Mesenchymal stem cell (in vitro differentiated cells and primary cell): ENCODE measurements around the gene DNAH5.
A peak's percentile ranks its signal among the peaks of the same experiment; 100 is the strongest.

ENCODE experiments used
- DNase-seq: peaks from one replicate; pipeline ENCODE4 v3.0.0-alpha.2; 2013
- H2AFZ ChIP-seq: one replicate; pipeline ENCODE4 v1.6.1; 2013; ENCODE audit warnings: low read depth, mild to moderate bottlenecking, control low read depth, inconsistent platforms, low read length, moderate library complexity
- H2AK5ac ChIP-seq: 2 replicates; pipeline ENCODE4 v1.6.1; 2013; ENCODE audit warnings: low read length, moderate library complexity, mild to moderate bottlenecking, inconsistent platforms; ENCODE audit not compliant: severe bottlenecking
- H2BK120ac ChIP-seq: one replicate; pipeline ENCODE4 v1.6.1; 2013; ENCODE audit warnings: low read depth, mild to moderate bottlenecking, inconsistent platforms, low read length, moderate library complexity
- H2BK12ac ChIP-seq, 2 experiments: one replicate each; pipeline ENCODE4 v1.6.1; 2013; ENCODE audit warnings: inconsistent platforms in 2 of 2, low read length in 2 of 2, mild to moderate bottlenecking in 2 of 2, moderate library complexity in 2 of 2, control low read depth in 1 of 2
- H2BK15ac ChIP-seq: one replicate; pipeline ENCODE4 v1.6.1; 2013; ENCODE audit warnings: mild to moderate bottlenecking, low read depth, inconsistent platforms; ENCODE audit not compliant: poor library complexity, severe bottlenecking
- H2BK5ac ChIP-seq: 2 replicates; pipeline ENCODE4 v1.6.1; 2013; ENCODE audit warnings: low read depth, mild to moderate bottlenecking, low read length, control low read depth, inconsistent platforms; ENCODE audit not compliant: poor library complexity, severe bottlenecking
- H3K14ac ChIP-seq, 2 experiments: one replicate each; pipeline ENCODE4 v1.6.1; 2013; ENCODE audit warnings: inconsistent platforms in 2 of 2, low read length in 2 of 2, control low read depth in 1 of 2, mild to moderate bottlenecking in 1 of 2, moderate library complexity in 1 of 2
- H3K18ac ChIP-seq, 2 experiments: one replicate each; pipeline ENCODE4 v1.6.1; 2013; ENCODE audit warnings: inconsistent platforms in 2 of 2, low read length in 2 of 2, control low read depth in 1 of 2, low read depth in 1 of 2, mild to moderate bottlenecking in 1 of 2
- H3K23ac ChIP-seq, 2 experiments: one replicate each; pipeline ENCODE4 v1.6.1; 2013; ENCODE audit warnings: inconsistent platforms in 2 of 2, low read length in 2 of 2, mild to moderate bottlenecking in 2 of 2, moderate library complexity in 2 of 2, control low read depth in 1 of 2
- H3K27ac ChIP-seq: 2 replicates; pipeline ENCODE4 v1.5.1; 2013; ENCODE audit warnings: mild to moderate bottlenecking, moderate library complexity, low read length, control low read depth, inconsistent platforms; ENCODE audit not compliant: poor library complexity, severe bottlenecking
- H3K27me3 ChIP-seq, 2 experiments: 2 replicates each; pipeline versions ENCODE4 v1.6.1 to v1.7.0; 2013; ENCODE audit warnings: low read length in 2 of 2, mild to moderate bottlenecking in 2 of 2, moderate library complexity in 2 of 2, control low read depth in 1 of 2, inconsistent platforms in 1 of 2; ENCODE audit not compliant: control insufficient read depth in 1 of 2, insufficient read depth in 1 of 2
- H3K36me3 ChIP-seq, 2 experiments: 2 replicates each; pipeline versions ENCODE4 v1.6.1 to v1.7.0; 2013; ENCODE audit warnings: low read length in 2 of 2, control low read depth in 1 of 2, inconsistent platforms in 1 of 2, low read depth in 1 of 2, mild to moderate bottlenecking in 1 of 2; ENCODE audit not compliant: insufficient read depth in 2 of 2, control insufficient read depth in 1 of 2
- H3K4ac ChIP-seq, 2 experiments: one replicate each; pipeline ENCODE4 v1.6.1; 2013; ENCODE audit warnings: inconsistent platforms in 2 of 2, low read length in 2 of 2, mild to moderate bottlenecking in 2 of 2, moderate library complexity in 2 of 2, control low read depth in 1 of 2, low read depth in 1 of 2
- H3K4me1 ChIP-seq: 2 replicates; pipeline ENCODE4 v1.6.1; 2013; ENCODE audit warnings: low read depth, low read length, control low read depth; ENCODE audit not compliant: control insufficient read depth, insufficient read depth
- H3K4me2 ChIP-seq: 2 replicates; pipeline ENCODE4 v1.6.1; 2013; ENCODE audit warnings: low read length, mild to moderate bottlenecking, inconsistent platforms; ENCODE audit not compliant: poor library complexity, severe bottlenecking
- H3K4me3 ChIP-seq, 2 experiments: 2 replicates each; pipeline versions ENCODE4 v1.5.1 to v1.7.0; 2013; ENCODE audit warnings: low read length in 2 of 2, mild to moderate bottlenecking in 2 of 2, control low read depth in 1 of 2, low read depth in 1 of 2; ENCODE audit not compliant: insufficient read depth in 1 of 2
- H3K79me1 ChIP-seq: replicated peaks from 2 replicates; pipeline ENCODE4 v1.6.1; 2013; ENCODE audit warnings: mild to moderate bottlenecking, control low read depth, low read length, inconsistent platforms; ENCODE audit not compliant: poor library complexity, severe bottlenecking
- H3K9ac ChIP-seq: 2 replicates; pipeline ENCODE4 v1.7.0; 2013; ENCODE audit warnings: mild to moderate bottlenecking, low read length, moderate library complexity
- H3K9me3 ChIP-seq: 2 replicates; pipeline ENCODE4 v1.7.0; 2013; ENCODE audit warnings: mild to moderate bottlenecking, low read length; ENCODE audit not compliant: control insufficient read depth
- H4K8ac ChIP-seq: one replicate; pipeline ENCODE4 v1.6.1; 2013; ENCODE audit warnings: inconsistent platforms, mild to moderate bottlenecking, low read length, moderate library complexity
- H4K91ac ChIP-seq: one replicate; pipeline ENCODE4 v1.6.1; 2013; ENCODE audit warnings: mild to moderate bottlenecking, low read length, inconsistent platforms
- WGBS: methylation state at CpG from one replicate; pipeline ENCODE4 v1.1.7; 2013; ENCODE audit warnings: mixed read lengths; 5-methylcytosine and 5-hydroxymethylcytosine counted together

The DNAH5 gene

DNA sequence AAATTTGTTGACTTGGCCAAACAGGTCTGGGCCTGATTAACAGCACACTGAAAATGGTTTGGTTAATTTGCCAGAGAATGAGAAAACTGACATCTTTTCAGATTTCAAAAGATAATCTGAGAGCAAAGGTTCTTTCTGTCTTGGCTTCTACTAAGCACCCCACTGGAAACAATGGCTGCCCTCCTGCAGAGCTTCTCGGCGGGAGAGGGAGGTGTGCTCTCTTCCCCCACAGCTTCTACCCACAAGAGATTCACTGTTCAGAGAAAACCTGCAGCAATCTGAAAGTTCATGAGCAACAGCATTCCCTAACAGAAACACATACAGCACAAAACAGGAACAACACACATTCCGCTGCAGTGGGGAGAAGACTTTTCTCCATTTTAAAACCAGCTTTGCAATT is 3.0 kb downstream of the DNAH5 start:
- Histone ChIP-seq H3K4ac (no peak overlapping the region), H3K79me1 (no peaks in the 10 kb centered on the region), H2BK12ac (no peak overlapping the region), H2BK15ac (no peak overlapping the region), H3K27ac (no peak overlapping the region), H3K4me3 (no peak overlapping the region), H3K4me2 (no peak overlapping the region), H2BK5ac (no peak overlapping the region), H3K9me3 (no peaks in the 10 kb centered on the region), H2BK120ac (no peak overlapping the region), H3K36me3 (no peaks in the 10 kb centered on the region), H4K8ac (no peak overlapping the region), H3K18ac (no peak overlapping the region), H2AK5ac (no peak overlapping the region), H4K91ac (peak overlapping the region; percentile 37), H3K27me3 (peaks cover 18 to 21% of the 10 kb centered on the region in 2 experiments), H3K14ac (no peak overlapping the region), H3K4me1 (no peaks in the 10 kb centered on the region), H2AFZ (no peak overlapping the region), H3K9ac (no peak overlapping the region), H3K23ac (no peak overlapping the region)
- 36% methylated on average over 2 of the region's 3 CpGs for WGBS
- no peak for DNase-seq

DNA sequence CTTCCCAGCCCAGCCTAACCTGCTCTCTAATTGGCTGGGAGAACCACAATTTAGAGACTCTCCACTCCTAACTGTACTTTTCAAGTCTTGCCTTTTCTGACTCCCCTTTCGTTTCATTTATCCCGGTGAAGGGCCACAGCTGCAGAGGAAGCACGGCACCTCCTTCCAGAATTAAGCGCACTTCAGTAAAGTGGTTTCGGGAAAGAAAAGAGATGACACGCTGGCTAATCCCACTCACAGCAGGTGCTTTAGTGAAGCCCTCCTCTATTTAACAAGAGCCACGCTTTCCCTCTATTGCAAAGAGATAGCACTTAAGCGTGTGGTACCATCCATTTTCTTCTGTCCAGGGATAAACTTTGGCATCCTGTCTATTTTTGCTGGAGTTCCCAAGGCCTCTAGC is 4.8 kb downstream of the DNAH5 start:
- Histone ChIP-seq H3K4ac (no peak overlapping the region), H3K27ac (no peak overlapping the region), H2BK12ac (no peak overlapping the region), H3K4me3 (no peak overlapping the region), H3K4me1 (no peaks in the 10 kb centered on the region), H3K14ac (no peak overlapping the region), H2AK5ac (no peak overlapping the region), H3K79me1 (no peaks in the 10 kb centered on the region), H3K18ac (no peak overlapping the region), H2BK120ac (no peak overlapping the region), H2BK15ac (no peak overlapping the region), H2AFZ (no peak overlapping the region), H3K9ac (no peak overlapping the region), H3K27me3 (peaks cover 18 to 25% of the 10 kb centered on the region in 2 experiments), H4K91ac (no peak overlapping the region), H4K8ac (no peak overlapping the region), H3K36me3 (no peaks in the 10 kb centered on the region), H3K9me3 (peaks cover 5% of the 10 kb centered on the region), H3K4me2 (peak overlapping the region; percentile 3), H2BK5ac (no peak overlapping the region), H3K23ac (no peak overlapping the region)
- 82% methylated on average over 8 of the region's 8 CpGs for WGBS
- DNase-seq: no peak

DNA sequence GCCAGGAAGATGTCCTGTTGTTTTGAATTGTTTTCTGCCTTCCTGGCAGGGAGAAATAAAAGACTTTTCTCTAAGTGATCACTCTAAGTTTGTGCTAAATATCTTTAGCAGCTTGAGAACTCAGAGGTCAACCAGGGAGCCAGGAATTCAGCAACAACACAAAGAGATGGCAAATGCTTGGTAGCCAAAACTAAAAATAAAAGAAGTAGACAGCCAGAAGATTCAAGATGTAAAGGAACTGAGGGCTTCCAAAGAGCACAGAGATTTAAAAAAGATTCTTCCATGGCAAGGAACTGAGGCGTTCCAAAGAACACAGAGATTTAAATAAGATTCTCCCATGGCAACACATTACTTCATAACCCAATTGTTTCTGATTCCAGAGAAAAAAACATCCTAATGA is 9.6 kb downstream of the DNAH5 start:
- H3K9ac ChIP-seq: no peak overlapping the region
- no peak overlapping the region for H3K23ac ChIP-seq
- no peak overlapping the region for H2AFZ ChIP-seq
- no peak overlapping the region for H2BK15ac ChIP-seq
- no peak overlapping the region for H3K4me3 ChIP-seq
- H2BK12ac ChIP-seq: no peak overlapping the region
- no peak overlapping the region for H3K14ac ChIP-seq
- no peaks in the 10 kb centered on the region for H3K36me3 ChIP-seq
- no peak overlapping the region for H3K18ac ChIP-seq
- no peak overlapping the region for H3K27ac ChIP-seq
- WGBS: 92% methylated on average over 1 of the region's 1 CpG
- H2BK120ac ChIP-seq: no peak overlapping the region
- peaks cover 7 to 11% of the 10 kb centered on the region in 2 experiments for H3K27me3 ChIP-seq
- H4K91ac ChIP-seq: no peak overlapping the region
- H4K8ac ChIP-seq: no peak overlapping the region
- no peak for DNase-seq
- H2BK5ac ChIP-seq: no peak overlapping the region
- no peak overlapping the region for H2AK5ac ChIP-seq
- no peaks in the 10 kb centered on the region for H3K4me1 ChIP-seq
- no peaks in the 10 kb centered on the region for H3K79me1 ChIP-seq
- no peak overlapping the region for H3K4ac ChIP-seq
- no peak overlapping the region for H3K4me2 ChIP-seq
- H3K9me3 ChIP-seq: peaks cover 12% of the 10 kb centered on the region

DNA sequence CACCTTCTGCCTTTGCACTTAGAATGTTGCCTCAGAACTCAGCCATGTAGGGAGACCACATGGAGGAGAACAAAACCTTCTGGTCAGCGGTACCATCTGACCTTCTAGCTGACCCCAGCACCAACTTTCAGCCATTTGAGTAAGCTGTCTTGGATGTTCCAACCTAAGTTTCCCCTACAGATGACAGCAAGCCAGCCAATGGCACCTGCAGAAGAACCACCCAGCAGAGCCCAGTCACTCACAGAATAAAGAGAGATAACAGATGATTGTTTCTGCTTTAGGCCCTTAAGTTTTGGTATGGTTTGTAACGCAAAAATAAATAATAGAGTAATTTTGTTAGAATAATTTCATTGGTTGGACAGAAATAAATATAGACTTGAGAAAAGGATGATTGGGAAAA is 10.4 kb downstream of the DNAH5 start:
- Histone ChIP-seq H3K14ac (no peak overlapping the region), H3K27ac (no peak overlapping the region), H4K8ac (no peak overlapping the region), H2BK5ac (no peak overlapping the region), H3K36me3 (no peaks in the 10 kb centered on the region), H2AK5ac (no peak overlapping the region), H2BK12ac (no peak overlapping the region), H3K4me3 (no peak overlapping the region), H2AFZ (no peak overlapping the region), H2BK120ac (no peak overlapping the region), H3K9ac (no peak overlapping the region), H3K23ac (no peak overlapping the region), H3K9me3 (peaks cover 12% of the 10 kb centered on the region), H3K18ac (no peak overlapping the region), H3K4me1 (no peaks in the 10 kb centered on the region), H3K27me3 (peaks cover under 1 to 4% of the 10 kb centered on the region in 2 experiments), H3K4me2 (no peak overlapping the region), H2BK15ac (no peak overlapping the region), H3K79me1 (no peaks in the 10 kb centered on the region), H4K91ac (no peak overlapping the region), H3K4ac (no peak overlapping the region)
- WGBS: 65% methylated on average over 2 of the region's 2 CpGs
- no peak for DNase-seq
